Measurements from ENCODE around the gene CASZ1.

GRCh38 chr1:10785728-10786638 lies 10.5 kb downstream of the CASZ1 start:
- TF ChIP-seq CTCF (IDR thresholded peaks at IDR 0.05): no peak
- no peak for TF ChIP-seq POLR2AphosphoS5 (IDR thresholded peaks at IDR 0.05)
- no peak for TF ChIP-seq EP300 (IDR thresholded peaks at IDR 0.05)

Measured in stomach (tissue), 4 donors.